ENCODE data around the gene SH3BP5. TPM values are rescaled to one million over a fixed set of nuclear protein-coding genes. Genes with fewer than 3 reads are reported as not detected.

Gene SH3BP5
- total and polyA plus RNA-seq, 9 donors: 80.4 to 205 (median 142) TPM

DNA sequence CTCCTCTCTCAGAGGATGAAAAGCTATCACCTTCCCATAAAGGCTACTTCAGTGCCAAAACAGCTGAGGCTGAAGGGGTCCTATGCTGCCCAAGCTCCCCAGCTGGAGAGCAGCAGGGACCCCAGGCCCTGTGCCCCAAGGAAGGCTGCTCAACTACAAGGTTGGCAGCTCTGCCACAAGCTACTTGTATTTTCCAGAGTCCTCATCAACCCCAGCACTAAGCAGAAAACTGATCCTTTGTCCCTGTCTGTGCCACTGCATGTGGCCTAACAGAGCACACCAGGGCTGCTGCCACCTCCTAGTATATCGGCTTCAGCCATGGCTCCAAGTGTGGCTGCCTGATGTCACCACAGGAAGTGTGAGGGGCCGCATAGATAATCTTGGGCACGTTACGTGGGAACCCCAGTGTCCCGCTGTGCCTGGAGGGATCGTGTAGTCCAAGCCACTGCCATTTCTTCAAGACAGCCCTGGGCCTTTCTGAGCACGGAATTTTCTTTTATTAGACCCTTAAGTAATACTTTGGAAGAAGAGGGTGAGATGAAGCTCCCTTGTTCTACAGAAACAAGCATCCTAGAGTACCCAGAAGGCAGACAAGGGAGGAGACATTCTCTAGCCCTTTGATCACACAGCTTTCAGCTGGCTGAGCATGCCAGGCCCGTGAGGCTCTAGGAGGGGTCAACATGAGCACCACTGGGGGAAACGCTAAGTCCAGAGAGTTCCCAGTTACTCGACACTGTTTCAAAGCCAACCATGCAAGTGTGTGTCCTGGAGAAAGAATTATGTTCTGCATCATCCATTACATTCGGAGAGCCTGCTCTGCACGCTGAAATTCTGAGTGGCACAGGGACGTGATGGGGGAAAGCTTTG, 65.6 kb downstream of the SH3BP5 start:
- Histone ChIP-seq H3K36me3 (no peaks in the 10 kb centered on the region), H3K27ac (peak overlapping the region in 1 of 2 donors; percentile 26), H3K4me3 (no peak overlapping the region), H3K27me3 (no peaks in the 10 kb centered on the region), H3K4me1 (ENCODE audit: insufficient read depth) (peaks cover 15% of the 10 kb centered on the region), H3K9me3 (no peaks in the 10 kb centered on the region)
- DNase-seq: peak in 1 of 5 donors; percentile 26
- TF ChIP-seq, protein P1, sequence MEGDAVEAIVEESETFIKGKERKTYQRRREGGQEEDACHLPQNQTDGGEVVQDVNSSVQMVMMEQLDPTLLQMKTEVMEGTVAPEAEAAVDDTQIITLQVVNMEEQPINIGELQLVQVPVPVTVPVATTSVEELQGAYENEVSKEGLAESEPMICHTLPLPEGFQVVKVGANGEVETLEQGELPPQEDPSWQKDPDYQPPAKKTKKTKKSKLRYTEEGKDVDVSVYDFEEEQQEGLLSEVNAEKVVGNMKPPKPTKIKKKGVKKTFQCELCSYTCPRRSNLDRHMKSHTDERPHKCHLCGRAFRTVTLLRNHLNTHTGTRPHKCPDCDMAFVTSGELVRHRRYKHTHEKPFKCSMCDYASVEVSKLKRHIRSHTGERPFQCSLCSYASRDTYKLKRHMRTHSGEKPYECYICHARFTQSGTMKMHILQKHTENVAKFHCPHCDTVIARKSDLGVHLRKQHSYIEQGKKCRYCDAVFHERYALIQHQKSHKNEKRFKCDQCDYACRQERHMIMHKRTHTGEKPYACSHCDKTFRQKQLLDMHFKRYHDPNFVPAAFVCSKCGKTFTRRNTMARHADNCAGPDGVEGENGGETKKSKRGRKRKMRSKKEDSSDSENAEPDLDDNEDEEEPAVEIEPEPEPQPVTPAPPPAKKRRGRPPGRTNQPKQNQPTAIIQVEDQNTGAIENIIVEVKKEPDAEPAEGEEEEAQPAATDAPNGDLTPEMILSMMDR (IDR thresholded peaks at IDR 0.05): no peak
- no peak for TF ChIP-seq POLR2A (IDR thresholded peaks at IDR 0.05)
- no peak for TF ChIP-seq EP300 (IDR thresholded peaks at IDR 0.05)
- intact Hi-C loops (cut with DNase I): loop anchor here in 3 of 4 donors (2.0 to 5.0 kb wide), 2 partner anchors 66 to 111 kb away; partner anchors contain the start of gene SH3BP5 (in 1 of the 3)
- WGBS, 3 donors: 83 to 84% (median 83%) methylated on average over 13 of the region's 13 CpGs

DNA sequence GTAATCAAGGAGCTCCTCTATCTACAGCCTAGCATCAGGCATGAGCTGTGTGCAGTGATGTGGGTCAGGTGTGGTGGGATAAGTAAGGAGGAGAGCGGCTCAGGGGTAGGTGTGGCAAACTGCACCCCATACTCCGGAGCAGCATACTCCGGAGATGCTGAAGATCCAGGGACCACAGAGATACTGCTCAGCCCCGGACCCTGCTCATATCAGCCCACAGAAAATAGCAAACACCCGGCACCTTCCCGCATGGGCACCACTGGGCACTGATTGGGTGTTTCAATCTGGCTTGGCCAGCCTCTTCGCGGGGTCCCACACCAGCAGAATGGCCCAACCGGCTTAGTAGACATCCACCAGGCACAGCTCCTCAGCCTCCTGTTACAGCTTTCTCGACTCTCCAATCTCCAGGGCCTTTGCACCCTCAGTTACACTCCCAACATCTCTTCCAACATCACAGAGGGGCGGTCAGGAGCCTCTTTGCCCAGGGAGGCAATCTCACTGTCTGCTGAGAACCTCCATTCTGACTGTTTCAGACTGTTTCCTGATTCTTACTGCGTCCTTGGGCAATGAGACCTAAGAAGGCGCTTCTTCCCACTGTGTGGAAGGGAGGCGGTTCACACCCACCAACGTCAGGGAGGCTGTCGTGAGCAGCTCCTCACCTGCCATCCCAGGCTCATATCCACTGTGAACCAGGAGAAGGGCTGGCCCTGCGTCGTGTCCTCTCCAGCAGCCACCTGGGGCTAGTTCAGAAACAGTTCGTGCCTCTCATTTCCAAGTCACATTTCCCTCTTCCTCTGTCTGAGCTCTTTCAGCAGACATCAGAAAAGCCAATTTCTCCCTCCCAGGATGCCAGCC, 66.5 kb downstream of the SH3BP5 start:
- Histone ChIP-seq H3K4me3 (no peak overlapping the region), H3K27ac (peak overlapping the region; percentile 14 to 41), H3K27me3 (no peaks in the 10 kb centered on the region), H3K36me3 (no peaks in the 10 kb centered on the region), H3K9me3 (no peaks in the 10 kb centered on the region), H3K4me1 (ENCODE audit: insufficient read depth) (peaks cover 15% of the 10 kb centered on the region)
- no peak for TF ChIP-seq POLR2A (IDR thresholded peaks at IDR 0.05)
- no peak for TF ChIP-seq EP300 (IDR thresholded peaks at IDR 0.05)
- TF ChIP-seq, protein P1 (IDR thresholded peaks at IDR 0.05): no peak
- peak in 1 of 5 donors; percentile 21 for DNase-seq
- 83 to 90% (median 85%) methylated on average over 19 of the region's 19 CpGs for WGBS, 3 donors
- intact Hi-C loops (cut with DNase I): loop anchor here in 3 of 4 donors (2.0 to 5.0 kb wide), 2 partner anchors 67 to 111 kb away; partner anchors contain the start of gene SH3BP5 (in 1 of the 3)

DNA sequence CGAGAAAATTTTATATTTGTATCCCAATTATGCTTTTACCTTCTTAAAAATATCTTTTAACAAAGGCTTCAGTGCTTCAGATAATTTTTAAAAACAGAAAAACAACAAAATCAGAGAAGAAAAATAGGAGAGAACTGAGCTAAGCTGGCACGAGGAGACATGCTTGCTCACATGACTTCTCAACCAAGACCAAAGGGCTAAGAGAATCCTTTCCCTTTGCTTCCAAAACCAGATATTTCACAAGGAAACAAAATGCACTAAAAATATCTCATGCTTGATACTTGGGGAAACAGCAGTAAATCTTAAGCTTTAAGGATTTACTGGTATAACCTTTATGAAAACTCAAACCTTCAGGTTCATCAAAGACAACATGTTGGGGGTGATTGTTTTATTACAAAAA, 67.9 kb downstream of the SH3BP5 start:
- Histone ChIP-seq H3K27me3 (no peaks in the 10 kb centered on the region), H3K4me1 (ENCODE audit: insufficient read depth) (peaks cover 10% of the 10 kb centered on the region), H3K36me3 (no peaks in the 10 kb centered on the region), H3K9me3 (no peaks in the 10 kb centered on the region), H3K27ac (peak overlapping the region in 1 of 2 donors; percentile 42), H3K4me3 (no peak overlapping the region)
- 25 to 32% (median 26%) methylated on average over 2 of the region's 2 CpGs for WGBS, 3 donors
- TF ChIP-seq, protein P1 (IDR thresholded peaks at IDR 0.05): no peak
- TF ChIP-seq EP300 (IDR thresholded peaks at IDR 0.05) (no peak), POLR2A (IDR thresholded peaks at IDR 0.05) (no peak)
- peak in 1 of 5 donors; percentile 25 for DNase-seq
- intact Hi-C loops (cut with DNase I): no loop called here

DNA sequence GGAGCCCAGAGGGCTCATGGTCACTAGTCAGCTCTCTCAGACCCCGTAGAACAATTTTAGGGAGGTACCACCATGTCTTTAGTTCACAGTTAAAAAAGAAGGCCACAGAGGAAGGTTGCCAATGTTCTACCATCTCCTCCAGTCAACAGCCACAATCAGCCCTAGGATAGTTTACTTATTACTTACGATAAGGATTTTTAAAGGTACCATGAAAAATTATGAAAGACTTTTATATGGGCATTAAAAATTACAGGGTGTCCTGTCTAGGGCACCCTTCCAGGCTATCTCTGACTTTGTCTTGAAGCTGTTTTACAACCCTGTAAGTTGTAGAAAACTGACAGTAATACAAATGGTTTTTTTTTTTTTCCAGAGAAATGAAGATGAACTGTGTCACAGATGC, 68.5 kb downstream of the SH3BP5 start:
- WGBS, 3 donors: 33 to 41% (median 36%) methylated on average over 2 of the region's 2 CpGs
- Histone ChIP-seq H3K27ac (peak overlapping the region; percentile 13 to 42), H3K36me3 (no peaks in the 10 kb centered on the region), H3K27me3 (no peaks in the 10 kb centered on the region), H3K4me1 (ENCODE audit: insufficient read depth) (peaks cover 10% of the 10 kb centered on the region), H3K9me3 (no peaks in the 10 kb centered on the region), H3K4me3 (no peak overlapping the region)
- TF ChIP-seq, protein P1 (IDR thresholded peaks at IDR 0.05): no peak
- TF ChIP-seq POLR2A (IDR thresholded peaks at IDR 0.05) (no peak), EP300 (IDR thresholded peaks at IDR 0.05) (no peak)
- no peak for DNase-seq
- intact Hi-C loops (cut with DNase I): no loop called here
